Lower leg skin (tissue), 4 donors: ENCODE data around the gene RAB38. TPM values are rescaled to one million over a fixed set of nuclear protein-coding genes. Genes with fewer than 3 reads are reported as not detected.

Experiments
- DNase-seq, 2 donors: peaks; one replicate each; pipeline ENCODE4 v3.0.0-alpha.2; 2019; ENCODE audit warnings: low spot score in 2 of 2
- H3K4me3 ChIP-seq: fragments of 200-600 bp; sonication (generic); 2 replicates; pipeline ENCODE4 v1.5.1; 2017; ENCODE audit warnings: mild to moderate bottlenecking, low read depth; ENCODE audit not compliant: poor library complexity, severe bottlenecking
- POLR2A ChIP-seq, 2 donors: fragments of 450-650 bp; IDR thresholded peaks; one replicate each; pipeline ENCODE4 v1.6.1; 2016 to 2017; ENCODE audit warnings: antibody characterized with exemption in 2 of 2, mild to moderate bottlenecking in 1 of 2, moderate library complexity in 1 of 2
- WGBS, 2 donors: methylation state at CpG; one replicate each; pipeline ENCODE4 v1.1.5; 2018; 5-methylcytosine and 5-hydroxymethylcytosine counted together
- intact Hi-C: fragments of 100-400 bp; cut with DNase I; formaldehyde crosslinking; loops from one replicate; pipeline ENCODE4 v1.15.0; 2023; ENCODE audit warnings: low total_unique reads
- total RNA-seq, 4 donors: library from RNA; depleted of rRNA; stranded (reverse); fragments of >200 nt; gene quantifications; one replicate each; pipeline ENCODE4 v1.1.0, GENCODE V29; 2016
- TF ChIP-seq, protein P1 (sequence below), 3 donors: fragments of 450-650 bp; IDR thresholded peaks; one replicate each; pipeline ENCODE4 v1.5.1; 2016; ENCODE audit warnings: antibody characterized with exemption in 3 of 3, mild to moderate bottlenecking in 3 of 3, moderate library complexity in 2 of 3

Gene RAB38
- total RNA-seq, 4 donors from 2014 or later: 26.9 to 87.3 (median 69.6) TPM

DNA sequence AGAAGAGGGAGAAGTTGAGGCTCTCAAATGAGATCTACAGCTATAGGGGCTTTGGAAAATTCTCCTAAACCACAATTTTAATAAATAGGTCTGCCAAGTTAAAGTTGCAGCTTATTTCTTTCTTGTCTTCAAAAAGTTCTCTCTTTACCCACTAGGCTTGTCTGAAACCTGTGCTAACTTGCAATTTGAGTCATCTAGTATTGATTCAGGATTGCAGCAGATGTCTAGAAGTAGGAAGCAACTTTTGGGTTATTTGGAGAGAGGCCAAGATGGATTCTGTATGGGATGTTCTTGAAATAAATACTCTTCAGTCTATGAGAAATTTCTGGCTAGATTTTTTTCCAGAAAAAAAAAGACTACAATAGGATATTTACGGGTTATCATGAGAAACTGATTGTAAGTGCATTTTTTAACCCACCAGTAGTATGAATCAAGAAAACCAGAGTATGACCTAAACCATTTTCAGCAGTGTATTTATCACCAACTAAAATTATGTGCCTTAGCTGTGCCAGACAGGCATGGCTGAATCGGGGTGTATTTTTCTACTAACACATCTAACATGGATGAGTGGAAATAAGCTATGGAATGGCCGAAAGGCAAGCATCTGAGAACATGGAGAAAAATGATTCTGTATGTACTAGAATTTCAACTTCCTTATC is 4.9 kb upstream of the RAB38 start:
- TF ChIP-seq, protein P1, sequence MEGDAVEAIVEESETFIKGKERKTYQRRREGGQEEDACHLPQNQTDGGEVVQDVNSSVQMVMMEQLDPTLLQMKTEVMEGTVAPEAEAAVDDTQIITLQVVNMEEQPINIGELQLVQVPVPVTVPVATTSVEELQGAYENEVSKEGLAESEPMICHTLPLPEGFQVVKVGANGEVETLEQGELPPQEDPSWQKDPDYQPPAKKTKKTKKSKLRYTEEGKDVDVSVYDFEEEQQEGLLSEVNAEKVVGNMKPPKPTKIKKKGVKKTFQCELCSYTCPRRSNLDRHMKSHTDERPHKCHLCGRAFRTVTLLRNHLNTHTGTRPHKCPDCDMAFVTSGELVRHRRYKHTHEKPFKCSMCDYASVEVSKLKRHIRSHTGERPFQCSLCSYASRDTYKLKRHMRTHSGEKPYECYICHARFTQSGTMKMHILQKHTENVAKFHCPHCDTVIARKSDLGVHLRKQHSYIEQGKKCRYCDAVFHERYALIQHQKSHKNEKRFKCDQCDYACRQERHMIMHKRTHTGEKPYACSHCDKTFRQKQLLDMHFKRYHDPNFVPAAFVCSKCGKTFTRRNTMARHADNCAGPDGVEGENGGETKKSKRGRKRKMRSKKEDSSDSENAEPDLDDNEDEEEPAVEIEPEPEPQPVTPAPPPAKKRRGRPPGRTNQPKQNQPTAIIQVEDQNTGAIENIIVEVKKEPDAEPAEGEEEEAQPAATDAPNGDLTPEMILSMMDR (IDR thresholded peaks at IDR 0.05): no peak
- no peak for TF ChIP-seq POLR2A (IDR thresholded peaks at IDR 0.05)
- intact Hi-C loops: no loop called here
- no peak overlapping the region for H3K4me3 ChIP-seq
- no peak for DNase-seq
- WGBS, 2 donors: 54 to 56% methylated on average over 3 of the region's 3 CpGs

- no peak for TF ChIP-seq POLR2A (IDR thresholded peaks at IDR 0.05)
- TF ChIP-seq, protein P1 (IDR thresholded peaks at IDR 0.05): no peak
- 54% methylated on average over 2 of the region's 2 CpGs for WGBS, 2 donors
Observed at GRCh38 chr11:88179141-88179540, 3.9 kb upstream of the RAB38 start.

GRCh38 chr11:88178191-88178590 is 2.9 kb upstream of the RAB38 start:
- no peak overlapping the region for H3K4me3 ChIP-seq
- WGBS, 2 donors: 51 to 53% methylated on average over 4 of the region's 4 CpGs
- DNase-seq: no peak
- TF ChIP-seq POLR2A (IDR thresholded peaks at IDR 0.05): no peak
- TF ChIP-seq, protein P1 (IDR thresholded peaks at IDR 0.05): no peak
- intact Hi-C loops: no loop called here

More at GRCh38 chr11:88179141-88179540, 3.9 kb upstream of the RAB38 start:
- intact Hi-C loops: no loop called here
- DNase-seq: no peak
- H3K4me3 ChIP-seq: no peak overlapping the region

DNA sequence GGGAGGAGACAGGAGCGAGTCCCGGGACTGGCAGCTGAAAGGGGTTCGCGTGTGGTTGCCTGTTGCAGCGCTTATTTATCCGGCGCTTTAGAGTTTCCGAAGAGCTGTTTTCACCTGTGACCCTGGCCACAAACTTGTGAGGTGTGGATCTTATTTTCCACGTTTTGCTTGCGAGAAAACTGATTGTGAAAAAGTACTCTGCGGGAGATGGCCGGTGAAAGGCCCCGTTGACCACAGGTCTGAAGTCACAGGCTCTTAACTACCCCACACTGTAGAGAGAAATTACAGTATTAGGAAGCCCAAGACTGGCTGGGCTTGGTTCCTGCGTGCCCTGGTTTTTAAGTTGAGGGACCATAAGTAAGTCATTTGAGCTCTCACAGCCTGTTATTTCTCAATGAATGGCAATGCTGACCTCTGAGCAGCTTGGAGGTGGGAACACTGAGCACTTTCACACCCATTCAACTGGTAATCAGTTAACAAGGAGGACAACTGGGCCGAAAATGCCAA is 379 bp upstream of the RAB38 start:
- 16 to 28% methylated on average over 15 of the region's 15 CpGs for WGBS, 2 donors
- TF ChIP-seq POLR2A (IDR thresholded peaks at IDR 0.05): no peak
- TF ChIP-seq, protein P1 (IDR thresholded peaks at IDR 0.05): no peak
- no peak for DNase-seq

GRCh38 chr11:88173956-88174355 is 1.3 kb downstream of the RAB38 start:
- TF ChIP-seq, protein P1 (IDR thresholded peaks at IDR 0.05): no peak
- no peak for TF ChIP-seq POLR2A (IDR thresholded peaks at IDR 0.05)
- no peak for DNase-seq
- intact Hi-C loops: no loop called here
- no peak overlapping the region for H3K4me3 ChIP-seq
- 60 to 68% methylated on average over 3 of the region's 3 CpGs for WGBS, 2 donors

More for the DNA sequence above, 379 bp upstream of the RAB38 start:
- intact Hi-C loops: no loop called here
- H3K4me3 ChIP-seq: no peak overlapping the region
